Liver (tissue), 3 donors: ENCODE data around the gene KIRREL3.

ENCODE experiments used
- HNF4G ChIP-seq: IDR thresholded peaks from 2 replicates; pipeline ENCODE4 v1.6.1; 2016; ENCODE audit warnings: antibody characterized with exemption
- TF ChIP-seq, protein P1 (sequence below): fragments of 150-350 bp; IDR thresholded peaks from 2 replicates; pipeline ENCODE4 v1.5.1; 2017; ENCODE audit warnings: improper control_type of control experiment, low read depth, low read length; ENCODE audit not compliant: missing input control
- donor health status: healthy.
- donor health status: healthy.

DNA sequence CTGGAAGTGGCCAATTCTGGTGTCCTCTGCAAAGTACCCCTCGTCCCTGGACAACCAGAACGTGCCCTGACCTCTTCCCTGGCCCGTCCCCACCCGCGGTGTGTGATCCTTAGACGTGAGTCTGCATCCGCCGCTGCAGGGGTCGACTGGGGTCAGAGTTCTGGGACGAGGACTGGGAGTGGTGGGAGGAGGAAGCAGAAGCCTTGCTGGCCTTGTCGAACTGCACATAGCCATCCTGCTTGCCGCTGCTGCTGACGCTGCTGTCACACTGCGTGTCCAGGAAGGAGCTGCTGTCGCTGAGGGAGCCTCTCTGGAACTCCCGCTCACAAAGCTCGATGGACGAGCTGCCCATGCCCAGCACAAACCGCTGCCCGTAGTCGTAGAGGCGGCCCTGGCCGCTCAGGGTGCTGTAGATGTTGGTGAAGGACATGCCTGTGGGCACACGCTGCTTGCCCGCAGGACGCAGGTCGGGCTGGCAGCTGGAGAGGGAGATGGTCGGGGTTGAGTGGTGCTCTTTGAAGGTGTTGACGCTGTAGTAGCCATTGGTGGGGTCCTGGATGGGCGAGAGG lies 576.0 kb downstream of the KIRREL3 start:
- no peak for TF ChIP-seq HNF4G
- TF ChIP-seq, protein P1, sequence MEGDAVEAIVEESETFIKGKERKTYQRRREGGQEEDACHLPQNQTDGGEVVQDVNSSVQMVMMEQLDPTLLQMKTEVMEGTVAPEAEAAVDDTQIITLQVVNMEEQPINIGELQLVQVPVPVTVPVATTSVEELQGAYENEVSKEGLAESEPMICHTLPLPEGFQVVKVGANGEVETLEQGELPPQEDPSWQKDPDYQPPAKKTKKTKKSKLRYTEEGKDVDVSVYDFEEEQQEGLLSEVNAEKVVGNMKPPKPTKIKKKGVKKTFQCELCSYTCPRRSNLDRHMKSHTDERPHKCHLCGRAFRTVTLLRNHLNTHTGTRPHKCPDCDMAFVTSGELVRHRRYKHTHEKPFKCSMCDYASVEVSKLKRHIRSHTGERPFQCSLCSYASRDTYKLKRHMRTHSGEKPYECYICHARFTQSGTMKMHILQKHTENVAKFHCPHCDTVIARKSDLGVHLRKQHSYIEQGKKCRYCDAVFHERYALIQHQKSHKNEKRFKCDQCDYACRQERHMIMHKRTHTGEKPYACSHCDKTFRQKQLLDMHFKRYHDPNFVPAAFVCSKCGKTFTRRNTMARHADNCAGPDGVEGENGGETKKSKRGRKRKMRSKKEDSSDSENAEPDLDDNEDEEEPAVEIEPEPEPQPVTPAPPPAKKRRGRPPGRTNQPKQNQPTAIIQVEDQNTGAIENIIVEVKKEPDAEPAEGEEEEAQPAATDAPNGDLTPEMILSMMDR: no peak
